BJ (cell line): ENCODE data around the gene ATP5MC3. TPM values are rescaled to one million over a fixed set of nuclear protein-coding genes. Genes with fewer than 3 reads are reported as not detected.

ENCODE experiments used
- CTCF ChIA-PET: fragments of 350-600 bp; formaldehyde crosslinking; extraction: SDS; loops from one replicate; lab custom pipeline; 2021; ENCODE audit warnings: antibody characterized with exemption, inconsistent platforms; lab: Yijun Ruan, JAX
- POLR2A ChIA-PET: fragments of 300-600 bp; sonication (Branson Sonifier 250); formaldehyde crosslinking; extraction: SDS; loops from one replicate; lab custom pipeline; 2021; ENCODE audit warnings: antibody characterized with exemption; lab: Charles Lee
- DNase-seq: peaks from one replicate; pipeline ENCODE4 v3.0.0-alpha.2; 2011; ENCODE audit warnings: low read depth
- H3K27me3 ChIP-seq: 2 replicates; pipeline ENCODE4 v1.6.0; 2011; ENCODE audit warnings: low read length; ENCODE audit not compliant: control insufficient read depth, insufficient read depth
- H3K36me3 ChIP-seq: 2 replicates; pipeline ENCODE4 v1.5.1; 2011; ENCODE audit warnings: low read length; ENCODE audit not compliant: control insufficient read depth, insufficient read depth
- H3K4me3 ChIP-seq: 2 replicates; pipeline ENCODE4 v1.5.1; 2011; ENCODE audit warnings: low read depth, mild to moderate bottlenecking, control low read depth, low read length
- CTCF ChIP-seq: IDR thresholded peaks from 2 replicates; pipeline ENCODE4 v1.5.1; 2011; ENCODE audit warnings: low read depth, mild to moderate bottlenecking, control low read depth, inconsistent platforms, low read length, moderate library complexity; ENCODE audit not compliant: insufficient read depth
- polyA plus RNA-seq: library from polyadenylated mRNA; depleted of rRNA; stranded (reverse); fragments of >200 nt; gene quantifications from 2 replicates; pipeline ENCODE4 v1.2.3, GENCODE V29; 2011

The ATP5MC3 gene
- polyA plus RNA-seq, 1 experiment, result 202 TPM

GRCh38 chr2:175169191-175169590, 12.3 kb downstream of the ATP5MC3 start:
- no peak for TF ChIP-seq CTCF
- DNase-seq, result no peak
- ChIA-PET CTCF (no interaction called here), POLR2A (no interaction called here)
- no peak overlapping the region for H3K4me3 ChIP-seq
- H3K36me3 ChIP-seq, result no peaks in the 10 kb centered on the region
- H3K27me3 ChIP-seq, result no peaks in the 10 kb centered on the region

GRCh38 chr2:175168564-175168945, 13.0 kb downstream of the ATP5MC3 start:
- Histone ChIP-seq H3K27me3 (no peaks in the 10 kb centered on the region), H3K4me3 (peak overlapping the region; percentile 100), H3K36me3 (no peaks in the 10 kb centered on the region)
- no peak for TF ChIP-seq CTCF
- ChIA-PET CTCF (interaction anchor here (0.7 kb wide), 1 partner anchor 138 kb away, joined by 3 read pairs; no protein-coding TSS in a partner anchor), POLR2A (no interaction called here)
- no peak for DNase-seq

DNA sequence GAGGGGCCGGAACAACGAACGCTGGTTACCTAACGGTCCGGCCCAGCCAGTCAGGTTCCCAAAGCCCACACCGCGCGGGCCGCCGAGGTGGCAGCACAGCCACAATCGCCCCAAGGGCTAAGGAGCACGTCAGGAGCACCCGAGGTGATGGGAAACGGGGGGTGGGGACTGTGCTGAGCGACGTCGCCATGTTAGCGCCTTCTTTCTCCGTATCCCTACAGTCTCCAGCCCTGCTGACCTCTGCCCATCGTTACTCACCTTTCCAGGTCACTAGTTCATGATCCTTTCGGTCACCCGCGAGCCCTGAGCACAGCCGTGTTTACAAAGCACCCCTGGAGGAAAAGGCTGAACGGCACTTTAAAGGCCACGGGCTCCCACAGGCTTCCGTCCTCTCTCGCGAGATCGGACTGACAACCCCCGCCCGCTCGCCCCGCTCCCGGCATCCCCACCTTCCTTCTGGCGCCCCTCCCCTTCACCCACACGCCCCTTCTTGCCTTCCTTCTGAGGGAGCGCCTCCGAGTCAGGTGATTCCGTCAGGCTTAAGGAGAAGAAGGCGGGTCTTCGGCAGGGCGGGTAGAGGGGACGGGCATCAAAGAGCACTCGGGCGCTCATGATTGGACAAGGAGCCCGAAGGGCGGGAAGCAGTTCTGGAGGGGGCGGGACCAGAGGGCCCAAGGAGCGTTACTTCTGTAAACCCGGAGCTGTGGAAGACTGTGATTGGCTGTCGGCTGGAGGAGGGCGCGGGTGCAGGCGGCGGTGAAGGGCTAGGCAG, 13.5 kb downstream of the ATP5MC3 start, which contains the start of gene ATF2:
Gene ATF2 (minus strand): TSS at position 412 of the 772 bp plus-strand sequence. CDS start 31,760 bp downstream, outside the sequence.
- POLR2A ChIA-PET, result no interaction called here
- CTCF ChIA-PET, result interaction anchor here (0.7 kb wide), 1 partner anchor 137 kb away, joined by 3 read pairs; no protein-coding TSS in a partner anchor
- peak within 1 kb of the TSS; percentile 100 for H3K4me3 ChIP-seq
- H3K27me3 ChIP-seq, result no peaks in the 10 kb centered on the region
- H3K36me3 ChIP-seq, result no peaks in the 10 kb centered on the region
- no peak for TF ChIP-seq CTCF
- DNase-seq, result peak; percentile 99

GRCh38 chr2:175167076-175167791, 14.3 kb downstream of the ATP5MC3 start:
- Histone ChIP-seq H3K36me3 (no peaks in the 10 kb centered on the region), H3K4me3 (peak overlapping the region; percentile 100), H3K27me3 (no peaks in the 10 kb centered on the region)
- POLR2A ChIA-PET, result no interaction called here
- CTCF ChIA-PET, result interaction anchor here (1.1 kb wide), 1 partner anchor 37 kb away, joined by 3 read pairs; no protein-coding TSS in a partner anchor
- no peak for TF ChIP-seq CTCF
- no peak for DNase-seq
